CD14-positive monocyte (primary cell): ENCODE data around the gene SRCIN1. TPM values are rescaled to one million over a fixed set of nuclear protein-coding genes. Genes with fewer than 3 reads are reported as not detected.

Source experiments
- DNase-seq, 3 donors: peaks; one replicate each; pipeline ENCODE4 v3.0.0-alpha.2; 2011 to 2022
- H2AFZ ChIP-seq: 2 replicates; pipeline ENCODE4 v1.6.0; 2012; ENCODE audit warnings: mild to moderate bottlenecking, low read depth, low read length, inconsistent platforms; ENCODE audit not compliant: insufficient read depth, poor library complexity, severe bottlenecking
- H3K27ac ChIP-seq, 2 donors: 1 replicate in 1 of 2; 2 replicates in 1 of 2; pipeline ENCODE4 v1.5.1; 2012 to 2013; ENCODE audit warnings: low read length in 2 of 2, control low read depth in 1 of 2, inconsistent platforms in 1 of 2, low read depth in 1 of 2, mild to moderate bottlenecking in 1 of 2
- H3K27me3 ChIP-seq, 2 donors: one replicate each; pipeline versions ENCODE4 v1.6.0 to v1.6.1; 2011 to 2013; ENCODE audit warnings: low read length in 2 of 2; ENCODE audit not compliant: control insufficient read depth in 2 of 2, insufficient read depth in 2 of 2
- H3K36me3 ChIP-seq, 2 donors: replicated peaks in 1 of 2; 1 replicate in 1 of 2; 2 replicates in 1 of 2; pipeline versions ENCODE4 v1.5.1 to v1.6.1; 2012 to 2013; ENCODE audit warnings: low read length in 2 of 2, control low read depth in 1 of 2, inconsistent platforms in 1 of 2, mild to moderate bottlenecking in 1 of 2; ENCODE audit not compliant: insufficient read depth in 2 of 2, control insufficient read depth in 1 of 2
- H3K4me1 ChIP-seq, 2 donors: 1 replicate in 1 of 2; 2 replicates in 1 of 2; pipeline versions ENCODE4 v1.5.1 to v1.6.1; 2012 to 2013; ENCODE audit warnings: low read length in 2 of 2, control low read depth in 1 of 2, inconsistent platforms in 1 of 2, mild to moderate bottlenecking in 1 of 2, moderate library complexity in 1 of 2; ENCODE audit not compliant: insufficient read depth in 2 of 2, control insufficient read depth in 1 of 2
- H3K4me2 ChIP-seq: replicated peaks from 2 replicates; pipeline ENCODE3; 2012; ENCODE audit warnings: low read length, moderate library complexity, mild to moderate bottlenecking; ENCODE audit not compliant: poor library complexity, severe bottlenecking; ENCODE audit errors: extremely low read depth
- H3K4me3 ChIP-seq, 3 experiments: fragments of 200-600 bp in 1 of 3; sonication (generic) in 1 of 3; replicated peaks in 1 of 3; 1 replicate in 2 of 3; 2 replicates in 1 of 3; pipeline ENCODE4 v1.5.1; 2011 to 2013; ENCODE audit warnings: low read length in 3 of 3, mild to moderate bottlenecking in 3 of 3, control low read depth in 2 of 3, low read depth in 2 of 3, inconsistent platforms in 1 of 3, moderate library complexity in 1 of 3
- H3K79me2 ChIP-seq: 2 replicates; pipeline ENCODE4 v1.6.0; 2012; ENCODE audit warnings: mild to moderate bottlenecking, control low read depth, inconsistent platforms, low read length, moderate library complexity; ENCODE audit not compliant: insufficient read depth
- H3K9ac ChIP-seq: 2 replicates; pipeline ENCODE4 v1.6.0; 2017; ENCODE audit warnings: low read length, mild to moderate bottlenecking; ENCODE audit not compliant: insufficient read depth, poor library complexity, severe bottlenecking
- H3K9me3 ChIP-seq, 2 donors: replicated peaks in 1 of 2; 1 replicate in 1 of 2; 2 replicates in 1 of 2; pipeline versions ENCODE4 v1.5.1 to v1.6.1; 2012 to 2013; ENCODE audit warnings: low read length in 2 of 2, control low read depth in 1 of 2; ENCODE audit not compliant: control insufficient read depth in 1 of 2, insufficient read depth in 1 of 2
- H4K20me1 ChIP-seq: 2 replicates; pipeline ENCODE4 v1.6.0; 2012; ENCODE audit warnings: mild to moderate bottlenecking, low read length, control low read depth, moderate library complexity; ENCODE audit not compliant: insufficient read depth
- H3K27ac Mint-ChIP-seq, 7 donors: one replicate each; pipeline ENCODE4 v1.8.0; 2020; ENCODE audit warnings: mild to moderate bottlenecking in 7 of 7, mixed read lengths in 7 of 7, moderate library complexity in 6 of 7, inconsistent platforms in 2 of 7
- H3K27me3 Mint-ChIP-seq, 3 donors: one replicate each; pipeline ENCODE4 v1.8.0; 2021 to 2022; ENCODE audit warnings: low read depth in 3 of 3, mild to moderate bottlenecking in 3 of 3, mixed read lengths in 3 of 3, moderate library complexity in 3 of 3, inconsistent platforms in 1 of 3
- H3K36me3 Mint-ChIP-seq, 2 donors: one replicate each; pipeline ENCODE4 v1.8.0; 2020; ENCODE audit warnings: mixed read lengths in 2 of 2, inconsistent platforms in 1 of 2, mild to moderate bottlenecking in 1 of 2
- H3K4me1 Mint-ChIP-seq: one replicate; pipeline ENCODE4 v1.8.0; 2020; ENCODE audit warnings: mild to moderate bottlenecking, mixed read lengths
- H3K4me3 Mint-ChIP-seq, 2 donors: one replicate each; pipeline ENCODE4 v1.8.0; 2020; ENCODE audit warnings: mild to moderate bottlenecking in 2 of 2, mixed read lengths in 2 of 2, moderate library complexity in 1 of 2
- H3K9me3 Mint-ChIP-seq, 7 donors: one replicate each; pipeline ENCODE4 v1.8.0; 2020 to 2022; ENCODE audit warnings: mixed read lengths in 7 of 7, mild to moderate bottlenecking in 6 of 7, moderate library complexity in 6 of 7, inconsistent platforms in 2 of 7
- CTCF ChIP-seq: fragments of 200-600 bp; IDR thresholded peaks from one replicate; pipeline ENCODE4 v1.8.0; 2022; ENCODE audit warnings: antibody characterized with exemption, mild to moderate bottlenecking
- WGBS: methylation state at CpG from one replicate; pipeline ENCODE4 v1.1.5; 2013; ENCODE audit warnings: missing lambda C conversion rate; ENCODE audit not compliant: insufficient coverage; 5-methylcytosine and 5-hydroxymethylcytosine counted together
- intact Hi-C, 2 donors: fragments of 100-400 bp; cut with micrococcal nuclease; formaldehyde crosslinking; loops; one replicate each; pipeline versions ENCODE4 v1.15.0 to v1.15.1; 2023
- polyA plus RNA-seq, 3 donors: library from polyadenylated mRNA; depleted of rRNA in 1 of 3; unstranded in 2 of 3; stranded (reverse) in 1 of 3; fragments of 300-500 nt in 2 of 3; fragments of >200 nt in 1 of 3; fragmentation: Illumina TruSeq in 2 of 3; gene quantifications; 1 replicate in 2 of 3; 2 replicates in 1 of 3; pipeline ENCODE4 v1.2.3, GENCODE V29; 2012 to 2021

SRCIN1 gene
- polyA plus RNA-seq, 3 donors, result 0.01 TPM; not detected in 2

- TF ChIP-seq CTCF, result no peak
- H3K9ac ChIP-seq, result no peak overlapping the region
- Mint-ChIP-seq H3K36me3 (no peaks in the 10 kb centered on the region), H3K27me3 (peaks cover 51 to 69% (median 53%) of the 10 kb centered on the region in 3 donors), H3K27ac (no peak overlapping the region), H3K4me1 (no peaks in the 10 kb centered on the region), H3K9me3 (peaks cover 0 to 20% (median 8%) of the 10 kb centered on the region in 7 donors), H3K4me3 (no peak overlapping the region)
- 86% methylated on average over 1 of the region's 2 CpGs for WGBS
- no peaks in the 10 kb centered on the region for H3K36me3 ChIP-seq
- H3K4me3 ChIP-seq, result no peak overlapping the region
- no peaks in the 10 kb centered on the region for H3K4me1 ChIP-seq
- peaks cover 7 to 8% of the 10 kb centered on the region in 2 donors for H3K9me3 ChIP-seq
- H2AFZ ChIP-seq, result no peak overlapping the region
- DNase-seq, result no peak
- no peak overlapping the region for H3K27ac ChIP-seq
- H4K20me1 ChIP-seq, result no peaks in the 10 kb centered on the region
- no peak overlapping the region for H3K4me2 ChIP-seq
- peaks cover 7 to 56% of the 10 kb centered on the region in 2 donors for H3K27me3 ChIP-seq
- H3K79me2 ChIP-seq, result no peaks in the 10 kb centered on the region
- intact Hi-C loops, result no loop called here
These were observed 7.8 kb upstream of the SRCIN1 start for GRCh38 chr17:38613525-38613980.

GRCh38 chr17:38611872-38612376 is 6.2 kb upstream of the SRCIN1 start:
- no peak overlapping the region for H3K27ac ChIP-seq
- TF ChIP-seq CTCF, result no peak
- H3K4me3 Mint-ChIP-seq, result no peak overlapping the region
- no peak overlapping the region for H2AFZ ChIP-seq
- H3K9ac ChIP-seq, result no peak overlapping the region
- H3K4me2 ChIP-seq, result no peak overlapping the region
- H3K4me3 ChIP-seq, result no peak overlapping the region
- no peak for DNase-seq
- peaks cover 63 to 80% (median 68%) of the 10 kb centered on the region in 3 donors for H3K27me3 Mint-ChIP-seq
- no peaks in the 10 kb centered on the region for H3K4me1 ChIP-seq
- H3K36me3 Mint-ChIP-seq, result no peaks in the 10 kb centered on the region
- peaks cover 23 to 69% of the 10 kb centered on the region in 2 donors for H3K27me3 ChIP-seq
- H3K9me3 Mint-ChIP-seq, result peaks cover 0 to 24% (median 11%) of the 10 kb centered on the region in 7 donors
- H3K4me1 Mint-ChIP-seq, result peaks cover 1% of the 10 kb centered on the region
- H3K79me2 ChIP-seq, result no peaks in the 10 kb centered on the region
- no peak overlapping the region for H3K27ac Mint-ChIP-seq
- no peaks in the 10 kb centered on the region for H4K20me1 ChIP-seq
- H3K36me3 ChIP-seq, result no peaks in the 10 kb centered on the region
- intact Hi-C loops, result no loop called here
- WGBS, result 100% methylated on average over 1 of the region's 6 CpGs
- peaks cover 7 to 19% of the 10 kb centered on the region in 2 donors for H3K9me3 ChIP-seq
